Measurements from ENCODE around the gene LMF2.

Gene LMF2

GRCh38 chr22:50502628-50503474 lies 4.7 kb downstream of the LMF2 start:
- DNase-seq = peak; percentile 47

GRCh38 chr22:50502096-50502495 lies 5.4 kb downstream of the LMF2 start:
- no peak for DNase-seq

GRCh38 chr22:50500452-50500851 lies 7.0 kb downstream of the LMF2 start:
- no peak for DNase-seq

- DNase-seq = peak; percentile 83
Measured at GRCh38 chr22:50498322-50498890, 9.1 kb downstream of the LMF2 start.

GRCh38 chr22:50497093-50497492 lies 10.4 kb downstream of the LMF2 start:
- no peak for DNase-seq

- no peak for DNase-seq
Measured at GRCh38 chr22:50490531-50491308, 16.8 kb downstream of the LMF2 start.

- DNase-seq = no peak
Measured at GRCh38 chr22:50489363-50490243, 17.9 kb downstream of the LMF2 start.

- DNase-seq = peak; percentile 46
Measured at GRCh38 chr22:50488886-50489285, 18.6 kb downstream of the LMF2 start.

GRCh38 chr22:50488006-50488677 lies 19.4 kb downstream of the LMF2 start:
- DNase-seq = no peak

- peak; percentile 45 for DNase-seq
Measured at GRCh38 chr22:50487290-50488005, 20.1 kb downstream of the LMF2 start.

GRCh38 chr22:50486561-50487289 lies 20.8 kb downstream of the LMF2 start, which contains the start of gene MIOX:
MIOX (plus strand) TSS chr22:50486859; CDS start chr22:50486898, 39 bp downstream.
- DNase-seq = peak; percentile 65

GRCh38 chr22:50485221-50486131 lies 22.0 kb downstream of the LMF2 start:
- no peak for DNase-seq

- DNase-seq = no peak
Measured at GRCh38 chr22:50483977-50484853, 23.3 kb downstream of the LMF2 start.

- DNase-seq = no peak
Measured at GRCh38 chr22:50483556-50483955, 23.9 kb downstream of the LMF2 start.

GRCh38 chr22:50483106-50483505 lies 24.4 kb downstream of the LMF2 start:
- DNase-seq = no peak

GRCh38 chr22:50482107-50483074 lies 25.1 kb downstream of the LMF2 start:
- DNase-seq = no peak

Data from islet precursor cell (in vitro differentiated cells).